Astrocyte of the hippocampus (primary cell): ENCODE results near the gene CLDN9.
"Not testable (repeated sequence)": the region's sequence is repeated elsewhere in the genome, so short reads cannot be mapped to it uniquely, and the experiment has no call there.

Experiments used
- DNase-seq: peaks from one replicate; pipeline ENCODE4 v3.0.0; 2011; ENCODE audit warnings: low read depth, low spot score

Gene CLDN9

DNA sequence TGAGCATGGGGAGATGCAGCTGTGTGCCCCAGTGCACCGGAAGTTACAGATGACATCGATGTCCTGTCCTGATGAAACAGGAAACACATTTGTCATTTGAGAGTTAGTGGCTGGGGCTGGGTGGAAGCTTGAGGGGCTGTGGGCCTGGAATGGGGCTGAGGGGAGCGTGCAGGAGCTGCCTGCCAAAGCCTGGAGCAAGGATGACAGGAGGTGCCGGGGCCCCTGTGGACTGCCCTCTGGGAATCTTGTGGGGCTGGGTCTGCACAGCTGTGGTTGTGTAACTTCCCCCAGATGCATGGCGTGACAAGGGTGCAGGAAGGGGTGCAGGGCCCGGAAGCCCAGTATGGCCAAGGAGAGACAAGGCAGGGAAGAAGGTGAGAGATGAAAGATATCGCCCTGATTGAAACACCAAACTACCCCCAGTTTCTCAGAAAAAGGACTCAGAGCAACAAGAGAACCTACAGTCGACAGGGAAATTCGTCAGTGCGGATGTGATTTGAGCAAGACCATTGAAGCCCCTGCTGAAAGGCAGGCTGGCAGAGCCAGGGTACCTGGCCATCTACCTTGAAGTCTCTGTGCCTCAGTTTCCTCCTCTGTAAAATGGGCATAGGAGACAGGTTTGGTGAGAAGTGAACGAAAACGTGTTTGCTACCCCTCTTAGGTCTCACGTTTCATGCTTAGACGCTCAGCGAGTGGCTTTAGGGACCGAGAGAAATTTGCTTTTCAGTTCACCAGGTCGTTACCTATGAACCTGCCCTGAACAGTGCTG, 42.4 kb downstream of the CLDN9 start:
- DNase-seq: no peak

DNA sequence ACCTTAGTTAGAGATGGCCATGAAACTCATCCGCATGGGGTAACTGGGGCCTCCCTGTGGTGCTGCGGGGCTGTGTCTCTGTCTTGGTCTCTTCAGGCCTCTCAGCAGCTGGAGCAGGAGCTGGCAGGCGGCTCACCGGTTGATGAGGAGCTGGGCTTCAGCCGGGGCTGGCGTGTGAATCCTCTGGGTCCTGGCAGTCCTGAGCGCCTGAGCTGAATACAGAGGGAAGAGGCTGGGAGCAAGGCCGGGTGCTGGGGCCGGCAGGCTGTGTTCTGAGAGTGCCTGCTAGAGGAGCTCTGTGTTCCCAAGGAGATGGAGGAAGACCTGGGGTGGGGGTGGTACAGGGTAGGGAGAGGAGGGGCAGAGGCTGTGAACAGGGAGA, 43.0 kb downstream of the CLDN9 start:
- DNase-seq: not testable (repeated sequence)

DNA sequence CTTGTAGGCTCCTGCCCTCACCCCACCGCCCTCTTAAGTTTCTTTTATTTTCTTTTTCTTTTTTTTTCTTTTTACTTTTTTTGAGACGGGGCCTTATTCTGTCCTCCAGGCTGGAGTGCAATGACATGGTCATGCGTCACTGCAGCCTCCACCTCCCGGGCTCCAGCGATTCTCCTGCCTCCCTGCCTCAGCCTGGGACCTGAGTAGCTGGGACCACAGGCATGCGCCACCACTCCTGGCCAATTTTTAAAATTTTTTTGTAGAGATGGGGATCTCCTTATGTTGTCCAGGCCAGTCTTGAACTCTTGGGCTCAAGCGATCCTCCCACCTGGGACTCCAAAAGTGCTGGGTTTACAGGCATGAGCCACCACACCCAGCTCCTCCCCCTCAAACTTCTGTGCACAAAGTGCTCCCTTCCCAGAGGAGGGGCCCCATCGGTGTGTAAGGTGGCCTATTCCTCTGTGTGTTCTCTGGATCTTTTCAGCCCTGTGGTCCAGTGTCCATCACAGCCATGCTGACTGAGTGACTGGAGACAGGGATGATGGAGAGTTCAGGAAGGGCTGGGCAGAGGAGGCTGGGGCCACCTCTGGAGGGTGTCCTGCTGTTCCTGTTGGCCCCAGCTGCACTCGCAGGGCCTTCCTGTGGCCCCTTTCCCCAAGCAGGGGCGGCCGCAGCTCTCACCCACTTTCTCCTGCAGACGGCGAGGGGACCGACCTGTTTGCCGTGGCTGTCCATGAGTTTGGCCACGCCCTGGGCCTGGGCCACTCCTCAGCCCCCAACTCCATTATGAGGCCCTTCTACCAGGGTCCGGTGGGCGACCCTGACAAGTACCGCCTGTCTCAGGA, 43.8 kb downstream of the CLDN9 start:
- DNase-seq: no peak

DNA sequence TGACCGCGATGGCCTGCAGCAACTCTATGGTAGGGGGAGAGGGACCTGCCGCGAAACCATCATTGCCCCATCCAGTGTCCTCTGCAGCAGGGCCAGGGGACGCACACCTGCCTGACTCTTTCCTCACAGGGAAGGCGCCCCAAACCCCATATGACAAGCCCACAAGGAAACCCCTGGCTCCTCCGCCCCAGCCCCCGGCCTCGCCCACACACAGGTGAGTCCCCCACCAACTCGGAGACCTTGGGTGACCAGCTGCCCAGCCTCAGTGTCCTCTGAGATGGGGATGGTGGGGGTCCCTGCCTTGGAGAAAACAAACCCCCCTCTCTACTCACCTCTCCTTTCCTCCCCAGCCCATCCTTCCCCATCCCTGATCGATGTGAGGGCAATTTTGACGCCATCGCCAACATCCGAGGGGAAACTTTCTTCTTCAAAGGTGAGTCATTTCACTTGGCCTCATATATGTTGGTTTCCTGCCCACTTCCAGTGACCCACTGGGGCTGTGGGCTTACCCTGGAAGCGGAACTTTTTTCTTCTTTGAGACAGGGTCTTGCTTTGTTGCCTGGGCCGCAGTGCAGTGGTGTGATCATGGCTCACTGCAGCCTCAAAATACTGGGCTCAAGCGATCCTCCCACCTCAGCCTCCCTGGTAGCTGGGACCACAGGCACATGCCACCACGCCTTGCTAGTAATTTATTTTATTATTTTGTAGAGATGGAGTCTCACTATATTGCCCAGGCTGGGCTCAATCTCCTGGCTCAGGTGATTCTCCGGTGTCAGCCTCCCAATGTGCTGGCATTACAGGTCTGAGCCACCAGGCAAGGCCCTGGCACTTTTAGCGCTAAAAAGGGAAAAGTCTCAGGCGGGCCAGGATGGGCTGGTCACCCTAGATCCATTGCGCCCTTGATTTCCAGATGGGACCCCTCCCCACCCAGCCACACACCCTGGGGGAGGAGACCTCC, 44.7 kb downstream of the CLDN9 start:
- no peak for DNase-seq

DNA sequence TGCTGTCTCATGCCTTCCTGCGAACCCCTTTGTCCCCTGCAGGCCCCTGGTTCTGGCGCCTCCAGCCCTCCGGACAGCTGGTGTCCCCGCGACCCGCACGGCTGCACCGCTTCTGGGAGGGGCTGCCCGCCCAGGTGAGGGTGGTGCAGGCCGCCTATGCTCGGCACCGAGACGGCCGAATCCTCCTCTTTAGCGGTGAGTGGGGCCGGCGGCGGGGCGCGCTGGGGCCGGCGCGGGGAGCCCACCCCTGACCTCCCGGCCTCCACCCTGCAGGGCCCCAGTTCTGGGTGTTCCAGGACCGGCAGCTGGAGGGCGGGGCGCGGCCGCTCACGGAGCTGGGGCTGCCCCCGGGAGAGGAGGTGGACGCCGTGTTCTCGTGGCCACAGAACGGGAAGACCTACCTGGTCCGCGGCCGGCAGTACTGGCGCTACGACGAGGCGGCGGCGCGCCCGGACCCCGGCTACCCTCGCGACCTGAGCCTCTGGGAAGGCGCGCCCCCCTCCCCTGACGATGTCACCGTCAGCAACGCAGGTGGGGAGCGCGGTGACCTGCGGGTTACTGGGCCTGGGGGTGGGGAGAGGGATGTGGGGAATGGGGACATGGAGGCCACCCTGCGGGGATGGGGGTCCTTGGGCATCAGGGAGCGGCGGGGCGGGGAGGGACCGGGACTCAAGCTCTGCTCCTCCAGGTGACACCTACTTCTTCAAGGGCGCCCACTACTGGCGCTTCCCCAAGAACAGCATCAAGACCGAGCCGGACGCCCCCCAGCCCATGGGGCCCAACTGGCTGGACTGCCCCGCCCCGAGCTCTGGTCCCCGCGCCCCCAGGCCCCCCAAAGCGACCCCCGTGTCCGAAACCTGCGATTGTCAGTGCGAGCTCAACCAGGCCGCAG, 45.7 kb downstream of the CLDN9 start:
- DNase-seq: peak; percentile 58

DNA sequence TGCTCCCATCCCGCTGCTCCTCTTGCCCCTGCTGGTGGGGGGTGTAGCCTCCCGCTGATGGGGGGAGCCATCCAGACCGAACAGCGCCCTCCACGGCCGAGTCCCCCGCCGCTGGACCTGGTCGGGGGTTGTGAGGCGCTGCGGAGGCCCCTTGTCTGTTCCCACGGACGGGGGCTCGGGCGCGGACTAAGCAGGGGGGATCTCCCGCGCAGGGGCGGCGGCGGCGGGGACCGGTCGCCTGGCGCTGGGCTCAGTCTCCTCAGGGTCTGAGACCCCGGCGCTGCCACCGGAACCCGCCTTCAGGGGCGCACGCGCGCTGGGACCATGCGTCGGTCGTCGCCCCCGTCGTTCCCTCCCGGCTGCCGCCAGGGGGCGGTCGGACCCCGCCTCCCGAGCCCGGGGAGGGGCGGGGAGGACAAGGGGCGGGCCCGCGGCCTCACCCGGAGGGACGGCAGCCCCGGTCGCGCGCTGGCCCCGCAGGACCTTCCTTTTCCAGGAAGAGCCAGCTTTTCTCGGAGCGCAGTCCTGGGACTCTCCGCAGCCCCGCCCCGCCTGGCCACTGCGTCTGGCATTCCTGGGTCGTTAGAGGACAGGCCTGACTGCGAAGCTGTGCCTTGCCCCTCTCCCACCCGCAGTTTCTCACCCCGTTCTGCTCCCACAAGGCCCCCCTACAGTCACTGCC, 46.5 kb downstream of the CLDN9 start:
- DNase-seq: peak; percentile 96

DNA sequence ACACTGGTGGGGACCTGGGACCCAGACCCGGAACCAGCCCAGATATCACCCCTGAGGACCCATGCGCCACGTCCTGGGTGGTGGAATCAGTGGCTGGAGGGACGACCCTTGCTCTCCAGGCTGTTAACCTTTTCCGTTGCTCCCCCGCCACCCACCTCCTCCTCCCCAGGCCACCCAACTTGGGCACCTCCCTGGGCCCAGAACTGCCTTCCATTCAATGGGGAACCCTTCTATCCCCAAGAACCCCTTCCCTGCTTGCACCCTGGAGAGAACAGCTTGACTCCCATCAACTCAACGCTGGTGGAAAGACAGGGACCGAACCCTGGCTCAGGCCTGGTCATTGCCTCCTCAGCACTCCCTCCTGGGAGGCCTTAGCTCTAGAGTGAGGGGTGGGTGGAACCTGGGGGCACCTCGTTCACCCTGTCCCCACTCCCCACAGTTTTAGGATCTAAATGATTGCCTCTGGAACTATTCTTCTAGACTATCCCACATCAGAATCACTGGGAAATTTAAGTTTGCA, 47.1 kb downstream of the CLDN9 start:
- no peak for DNase-seq

DNA sequence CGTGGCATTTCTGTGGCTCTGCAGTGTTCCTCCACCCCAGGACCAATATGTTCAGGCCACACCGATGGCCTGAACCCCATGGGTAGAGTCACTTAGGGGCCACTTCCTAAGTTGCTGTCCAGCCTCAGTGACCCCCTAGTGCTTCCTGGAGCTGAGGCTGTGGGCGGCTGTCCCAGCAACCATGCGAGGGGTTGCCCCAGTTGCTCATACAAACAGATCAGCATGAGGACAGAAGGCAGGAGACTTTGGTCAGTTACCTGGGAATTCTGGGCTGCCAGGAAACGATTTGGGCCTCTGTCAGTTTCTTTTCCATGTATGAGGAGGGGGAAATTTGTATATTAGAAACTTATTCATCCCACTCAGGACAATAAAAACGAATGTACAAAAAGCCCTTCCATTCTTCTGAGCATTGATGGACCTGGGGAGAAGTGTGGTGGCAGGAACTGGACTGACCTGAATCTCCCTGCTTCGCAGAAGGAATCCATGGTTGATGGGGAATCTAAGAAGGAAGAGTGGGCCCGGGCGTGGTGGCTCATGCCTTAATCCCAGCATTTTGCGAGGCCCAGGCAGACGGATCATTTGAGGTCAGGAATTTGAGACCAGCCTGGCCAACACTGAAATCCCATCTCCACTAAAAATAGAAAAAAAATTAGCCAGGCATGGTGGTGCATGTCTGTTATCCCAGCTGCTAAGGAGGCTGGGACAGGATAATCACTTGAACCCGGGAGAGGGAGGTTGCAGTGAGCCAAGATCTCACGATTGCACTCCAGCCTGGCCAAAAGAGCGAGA, 47.8 kb downstream of the CLDN9 start:
- DNase-seq: no peak

DNA sequence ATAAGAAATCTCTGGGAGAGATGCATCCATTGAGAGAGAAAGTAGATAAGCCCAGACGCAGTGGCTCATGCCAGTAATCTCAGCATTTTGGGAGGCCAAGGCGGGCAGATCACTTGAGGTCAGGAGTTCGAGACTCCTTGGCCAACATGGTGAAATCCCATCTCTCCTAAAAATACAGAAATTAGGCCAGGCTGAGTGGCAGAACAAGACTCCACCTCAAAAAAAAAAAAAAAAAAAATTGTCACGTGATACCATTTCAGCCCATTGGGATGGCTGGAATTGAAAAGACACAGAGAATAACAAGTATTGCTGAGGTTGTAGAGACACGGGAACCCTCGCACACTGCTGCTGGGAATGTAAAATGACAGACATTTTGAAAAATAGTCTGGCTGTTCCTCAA, 49.8 kb downstream of the CLDN9 start:
- no peak for DNase-seq

DNA sequence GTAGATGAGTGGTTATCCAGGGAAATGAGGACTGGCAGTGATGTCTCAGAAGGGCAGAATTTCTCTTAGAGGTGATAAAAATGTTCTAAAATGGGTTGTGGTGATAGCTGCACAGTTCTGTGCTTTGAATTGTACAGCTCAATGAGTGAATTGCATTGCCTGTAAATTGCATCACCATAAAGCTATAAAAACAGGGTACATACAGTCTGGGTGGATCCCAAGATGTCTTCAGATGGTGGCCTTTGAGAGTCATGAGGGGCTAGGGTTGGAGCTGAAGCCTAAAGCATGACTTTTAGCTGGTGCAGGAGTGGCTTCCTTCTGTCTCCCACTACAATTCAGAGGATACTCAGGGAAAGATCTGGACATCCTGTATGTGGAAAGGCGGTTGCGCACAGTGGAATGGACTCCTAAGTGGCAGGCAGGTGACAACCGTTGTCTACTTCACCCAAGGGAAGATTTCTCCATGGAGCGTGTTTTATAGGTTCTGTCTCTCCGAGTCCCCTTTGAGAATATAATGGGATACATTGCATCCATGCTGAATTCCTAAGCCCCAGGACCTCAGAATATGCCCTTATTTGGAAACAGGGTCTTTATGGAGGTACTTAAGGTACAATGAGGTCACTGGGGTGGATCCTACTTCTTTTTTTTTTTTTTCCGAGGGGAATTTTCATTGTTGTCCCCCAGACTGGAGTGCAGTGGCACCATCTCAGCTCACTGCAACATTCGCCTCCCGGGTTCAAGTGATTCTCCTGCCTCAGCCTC, 51.1 kb downstream of the CLDN9 start:
- DNase-seq: no peak
